HG03378 (cell line): ENCODE data around the gene SCART1.
"Not testable (repeated sequence)": the region's sequence is repeated elsewhere in the genome, so short reads cannot be mapped to it uniquely, and the experiment has no call there.

ENCODE experiments used
- ATAC-seq: cut with Tn5 transposase; IDR thresholded peaks from one replicate; pipeline ENCODE4 v1.9.1; 2021; ENCODE audit warnings: mild to moderate bottlenecking, moderate library complexity; ENCODE audit not compliant: unreplicated experiment

The SCART1 gene

DNA sequence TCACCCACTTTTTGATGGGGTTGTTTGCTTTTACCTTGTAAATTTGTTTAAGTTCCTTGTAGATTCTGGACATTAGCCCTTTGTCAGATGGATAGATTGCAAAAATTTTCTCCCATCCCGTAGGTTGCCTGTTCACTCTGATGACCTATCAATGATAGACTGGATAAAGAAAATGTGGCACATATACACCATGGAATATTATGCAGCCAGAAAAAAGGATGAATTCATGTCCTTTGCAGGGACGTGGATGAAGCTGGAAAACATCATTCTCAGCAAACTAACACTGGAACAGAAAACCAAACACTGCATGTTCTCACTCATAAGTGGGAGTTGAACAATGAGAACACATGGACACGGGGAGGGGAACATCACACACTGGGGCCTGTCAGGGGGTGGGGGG, 15.5 kb downstream of the SCART1 start:
- not testable (repeated sequence) for ATAC-seq

DNA sequence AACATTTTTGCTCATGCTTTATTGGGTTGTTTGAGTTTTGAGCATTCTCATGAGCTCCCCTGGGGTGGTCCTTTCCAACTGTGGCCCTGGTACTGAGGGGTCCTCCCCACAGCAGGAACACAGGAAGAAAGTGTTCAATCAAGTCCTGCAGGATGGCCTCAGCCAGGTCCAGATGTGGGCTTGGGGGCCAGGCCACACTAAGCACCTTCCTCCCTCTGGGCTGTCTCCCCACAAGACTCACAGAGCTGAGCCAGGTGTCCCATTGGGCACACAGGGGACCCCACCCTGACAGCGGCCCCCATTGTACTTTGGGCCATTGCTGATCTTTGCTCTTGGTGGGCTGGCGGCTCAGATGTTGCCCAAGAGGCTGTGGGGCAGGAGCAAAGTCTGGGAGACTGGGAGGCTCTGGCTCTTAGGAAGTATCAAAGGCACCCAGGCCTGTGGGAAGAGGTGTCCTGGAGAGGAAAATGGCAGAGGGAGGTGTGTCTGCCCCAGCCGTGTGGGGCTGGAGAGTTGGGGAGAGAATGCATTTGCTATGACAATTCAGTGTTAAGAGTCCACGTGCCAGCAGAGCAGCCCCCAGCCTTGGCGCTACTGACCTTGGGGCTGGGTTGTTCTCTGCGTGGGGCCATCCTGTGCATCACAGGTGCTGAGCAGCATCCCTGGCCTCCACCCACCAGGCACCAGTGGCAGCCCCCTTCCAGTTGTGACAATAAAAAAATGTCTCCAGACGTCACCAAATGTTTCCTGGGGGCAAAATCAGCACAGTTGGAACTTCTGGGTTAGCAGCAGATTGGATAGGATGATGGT, 17.8 kb downstream of the SCART1 start:
- ATAC-seq: no peak

DNA sequence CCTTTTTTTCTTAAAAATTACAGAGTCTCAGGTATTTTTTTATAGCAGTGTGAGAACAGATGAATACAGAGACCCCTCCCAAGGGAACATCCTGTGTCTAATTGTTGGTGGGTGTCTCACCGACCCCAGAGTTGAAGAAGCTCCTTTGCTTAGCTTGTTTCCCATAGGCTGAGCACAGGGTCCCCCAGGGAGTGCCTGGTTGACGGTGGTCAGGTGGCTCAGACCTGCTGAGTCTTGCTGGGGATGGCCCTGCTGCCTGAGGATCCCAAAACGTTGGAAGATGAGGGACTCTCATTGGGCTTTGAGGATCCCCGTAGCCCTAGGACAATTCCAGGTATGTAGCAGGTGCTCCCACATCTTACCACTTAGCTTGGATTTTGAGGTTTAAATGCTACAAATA, 19.5 kb downstream of the SCART1 start:
- ATAC-seq: no peak

DNA sequence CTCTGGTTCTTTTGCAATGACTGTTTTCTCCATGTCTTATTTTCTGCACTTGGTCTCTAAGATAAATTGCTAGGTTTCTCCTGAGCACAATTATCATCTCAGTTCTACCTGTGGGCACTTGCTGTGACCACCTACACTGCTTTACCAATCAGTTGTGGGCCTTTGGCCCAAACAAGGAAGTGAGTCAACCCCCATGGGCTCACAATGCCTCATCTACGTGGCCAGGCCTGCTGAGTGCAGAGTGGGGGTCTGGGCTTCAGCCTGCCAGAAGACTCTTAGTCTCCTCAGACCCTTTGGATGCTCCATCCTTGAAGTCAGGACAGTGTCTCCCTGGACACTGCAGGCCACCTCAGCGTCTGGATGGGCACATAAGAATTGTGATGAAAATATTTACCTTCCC, 20.3 kb downstream of the SCART1 start:
- no peak for ATAC-seq

DNA sequence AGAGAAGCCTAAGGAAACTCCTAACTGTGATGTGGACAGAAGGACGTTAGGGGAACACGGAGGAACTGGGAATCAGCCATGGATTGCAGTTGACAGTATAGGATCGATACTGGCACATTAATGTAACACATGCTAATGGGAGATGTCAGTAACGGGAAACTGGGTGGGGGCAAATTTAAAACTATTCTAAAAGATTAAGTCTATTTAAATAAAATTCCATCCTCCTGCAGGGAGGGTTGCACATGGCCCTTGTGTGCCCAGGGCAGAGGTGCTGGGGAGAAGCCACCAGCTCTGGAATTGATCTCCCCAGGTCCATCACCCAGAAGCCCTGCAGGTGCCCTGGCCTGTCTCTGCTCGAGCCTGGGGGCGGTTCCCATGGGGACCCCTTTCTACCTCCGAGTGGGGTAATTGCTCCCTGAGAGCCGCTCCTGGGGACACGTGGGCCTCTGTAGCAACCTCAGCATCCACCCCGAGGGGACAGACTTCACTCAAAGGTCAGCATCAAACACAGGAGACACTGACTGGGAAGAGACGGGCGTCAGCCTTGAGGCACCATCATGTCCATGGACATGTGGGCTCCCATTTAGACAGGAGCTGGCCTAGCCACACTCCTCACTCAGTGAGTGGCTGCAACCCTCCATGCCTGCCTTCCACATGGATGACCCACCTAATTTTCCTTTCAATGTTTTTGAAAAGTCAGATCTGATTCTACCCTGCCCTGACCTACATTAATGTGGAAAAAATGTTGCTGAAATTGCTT, 21.1 kb downstream of the SCART1 start:
- ATAC-seq: no peak

DNA sequence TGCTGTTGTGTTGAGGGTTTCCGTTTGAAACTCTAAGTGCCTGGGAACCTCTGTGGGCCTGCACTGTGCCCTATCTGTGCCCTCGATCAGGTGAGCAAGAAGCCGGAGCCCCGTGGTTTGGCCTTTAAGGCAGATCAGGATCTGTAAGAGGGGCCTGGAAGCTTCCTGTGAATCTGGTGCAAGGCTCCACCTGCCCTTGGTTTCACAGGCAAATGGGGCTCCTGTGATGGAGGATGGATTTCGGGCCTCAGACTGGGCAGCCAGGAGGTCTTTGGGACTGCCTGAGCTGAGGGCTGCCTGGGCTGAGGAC, 21.6 kb downstream of the SCART1 start:
- ATAC-seq: no peak

DNA sequence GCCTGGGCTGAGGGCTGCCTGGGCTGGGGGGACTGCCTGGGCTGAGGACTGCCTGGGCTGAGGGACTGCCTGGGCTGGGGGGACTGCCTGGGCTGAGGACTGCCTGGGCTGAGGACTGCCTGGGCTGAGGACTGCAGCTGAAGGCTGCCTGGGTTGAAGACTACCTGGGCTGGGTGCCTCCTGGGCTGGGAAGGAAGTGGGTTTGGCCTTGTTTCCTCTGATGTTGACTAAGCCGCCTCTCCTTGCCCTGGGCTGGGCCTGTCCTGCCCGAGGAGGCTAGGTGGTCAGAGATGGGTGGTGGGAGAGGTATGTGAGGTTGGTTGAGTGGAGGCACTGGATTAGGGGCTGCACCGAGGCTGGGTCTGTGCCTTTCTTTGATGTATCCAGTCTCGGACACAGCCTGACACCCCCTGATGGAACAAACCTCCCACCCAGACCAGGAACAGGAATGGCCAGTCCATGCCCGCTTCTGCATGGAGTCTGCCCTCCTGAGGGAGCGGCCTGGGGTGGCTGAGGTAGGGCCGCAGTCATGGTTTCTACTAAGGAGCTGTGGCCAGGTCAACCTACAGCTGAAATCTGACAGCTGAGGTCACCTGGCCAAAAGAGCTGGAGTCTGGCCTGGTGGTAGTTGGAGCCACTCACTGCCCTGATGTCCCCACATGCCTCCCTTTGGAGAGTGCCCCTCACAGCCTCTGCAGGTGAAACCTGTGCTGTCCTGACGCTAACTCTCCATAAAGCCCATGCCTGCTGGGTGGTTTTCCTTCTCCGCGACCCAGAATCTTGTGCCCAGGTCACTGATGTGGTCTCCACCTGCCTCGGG, 22.3 kb downstream of the SCART1 start:
- no peak for ATAC-seq

DNA sequence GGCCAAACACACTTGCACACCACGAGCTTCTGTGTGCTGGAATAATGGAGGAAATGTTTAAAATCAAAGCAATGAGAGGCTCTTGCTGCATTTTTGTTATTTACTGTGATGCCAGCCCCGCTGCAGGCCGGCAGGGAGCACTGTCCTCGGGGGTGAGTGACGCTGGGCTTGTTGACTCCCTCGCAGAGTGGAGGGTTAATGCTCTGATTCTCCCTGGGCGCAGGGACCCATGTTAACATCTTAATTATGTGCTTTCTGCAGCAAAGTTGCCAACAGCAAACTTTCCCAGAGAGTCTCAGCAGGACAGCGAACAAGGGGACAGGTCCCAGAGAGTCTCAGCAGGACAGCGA, 22.9 kb downstream of the SCART1 start:
- no peak for ATAC-seq

DNA sequence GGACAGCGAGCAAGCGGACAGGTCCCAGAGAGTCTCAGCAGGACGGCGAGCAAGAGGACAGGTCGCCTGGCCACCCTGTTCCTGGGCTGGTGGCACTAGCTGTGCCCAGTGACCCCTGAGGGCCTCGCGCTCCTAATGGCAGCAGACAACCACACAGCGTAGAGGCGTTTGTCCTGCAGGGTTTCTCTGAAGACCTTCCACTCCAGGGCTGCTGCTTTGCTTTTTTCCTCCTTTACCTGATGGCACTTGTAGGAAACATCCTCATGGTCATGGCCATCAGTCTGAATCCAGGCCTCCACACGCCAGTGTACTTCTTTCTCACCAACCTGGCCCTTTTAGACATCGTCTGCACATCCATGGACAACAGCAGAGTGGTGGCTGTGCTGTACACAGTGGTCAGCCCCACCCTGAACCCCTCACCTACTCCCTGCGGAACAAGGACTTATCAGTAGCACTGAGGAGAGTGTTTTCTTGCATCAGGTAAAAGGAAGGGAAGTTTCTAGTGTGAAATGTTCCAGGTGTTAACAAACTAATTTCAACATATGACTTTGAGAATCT, 27.4 kb downstream of the SCART1 start:
- ATAC-seq: no peak

DNA sequence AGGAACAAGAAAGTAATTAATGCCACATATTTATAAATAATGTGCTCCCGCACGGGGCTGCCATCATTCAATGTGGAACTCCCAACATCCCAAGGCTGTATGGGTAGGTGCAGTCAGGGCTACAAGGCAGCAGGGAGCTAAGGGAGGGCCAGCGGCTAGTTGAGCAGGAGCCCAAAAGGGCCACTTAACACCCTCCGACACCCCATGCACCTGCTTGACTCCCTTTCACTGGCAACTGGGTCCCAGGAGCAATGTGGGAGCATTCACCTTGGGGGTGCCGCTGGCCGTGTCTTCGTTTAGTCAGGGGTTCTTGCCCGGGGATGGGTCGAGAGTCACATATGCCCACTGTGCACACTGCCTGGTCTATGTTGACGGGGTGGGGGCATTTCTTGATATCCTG, 27.9 kb downstream of the SCART1 start:
- ATAC-seq: no peak

DNA sequence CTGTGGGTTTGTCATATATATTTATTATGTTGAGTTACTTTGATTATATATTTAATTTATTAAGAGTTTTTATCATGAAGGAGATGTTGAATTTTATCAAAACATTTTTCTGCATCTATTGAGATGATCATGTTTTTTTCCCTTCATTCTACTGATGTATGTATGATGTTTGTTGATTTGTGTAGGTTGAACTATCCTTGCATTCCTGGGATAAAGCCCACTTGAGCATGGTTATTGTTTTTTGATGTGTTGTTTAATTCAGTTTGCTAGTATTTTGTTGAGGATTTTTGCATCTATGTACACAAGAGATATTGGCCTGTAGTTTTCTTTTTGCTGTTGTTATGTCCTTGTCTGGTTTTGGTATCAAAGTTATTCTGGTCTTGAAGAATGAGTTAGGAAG, 31.1 kb downstream of the SCART1 start:
- ATAC-seq: no peak

DNA sequence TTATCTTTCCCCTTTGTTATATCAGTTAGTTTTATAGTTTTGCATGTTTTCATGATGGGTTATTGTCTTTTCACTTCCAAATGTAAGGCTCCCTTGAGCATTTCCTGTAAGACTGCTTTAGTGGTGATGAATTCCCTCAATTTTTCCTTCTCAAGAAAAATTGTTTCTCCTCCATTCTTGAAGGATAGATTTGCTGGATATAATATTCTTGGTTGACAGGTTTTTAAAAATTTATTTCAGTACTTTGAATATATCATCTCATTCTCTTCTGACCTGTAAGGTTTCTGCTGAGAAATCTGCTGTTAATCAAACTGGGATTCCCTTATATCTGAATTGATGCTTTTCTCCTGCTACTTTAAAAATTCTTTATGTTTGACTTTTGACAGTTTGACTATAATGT, 33.3 kb downstream of the SCART1 start:
- no peak for ATAC-seq

DNA sequence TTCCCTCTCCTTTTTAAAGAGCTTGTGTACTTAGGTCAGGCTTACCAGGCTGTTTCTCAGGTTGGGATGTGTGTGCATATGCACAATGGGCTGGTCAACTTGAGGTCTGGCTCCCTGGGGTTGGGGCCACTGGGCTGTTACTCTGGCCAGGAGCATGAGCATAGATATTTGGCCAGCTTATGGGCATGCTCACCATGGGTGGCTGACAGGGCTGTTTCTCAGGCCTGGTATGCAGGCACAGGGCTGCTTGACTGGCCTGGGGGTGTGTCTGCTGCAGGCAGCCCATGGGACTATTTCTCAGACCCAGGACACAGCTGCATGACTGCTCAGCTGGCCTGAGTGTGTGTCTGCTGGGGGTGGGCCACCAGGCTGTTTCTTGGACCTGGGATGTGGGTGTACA, 34.6 kb downstream of the SCART1 start:
- ATAC-seq: no peak

DNA sequence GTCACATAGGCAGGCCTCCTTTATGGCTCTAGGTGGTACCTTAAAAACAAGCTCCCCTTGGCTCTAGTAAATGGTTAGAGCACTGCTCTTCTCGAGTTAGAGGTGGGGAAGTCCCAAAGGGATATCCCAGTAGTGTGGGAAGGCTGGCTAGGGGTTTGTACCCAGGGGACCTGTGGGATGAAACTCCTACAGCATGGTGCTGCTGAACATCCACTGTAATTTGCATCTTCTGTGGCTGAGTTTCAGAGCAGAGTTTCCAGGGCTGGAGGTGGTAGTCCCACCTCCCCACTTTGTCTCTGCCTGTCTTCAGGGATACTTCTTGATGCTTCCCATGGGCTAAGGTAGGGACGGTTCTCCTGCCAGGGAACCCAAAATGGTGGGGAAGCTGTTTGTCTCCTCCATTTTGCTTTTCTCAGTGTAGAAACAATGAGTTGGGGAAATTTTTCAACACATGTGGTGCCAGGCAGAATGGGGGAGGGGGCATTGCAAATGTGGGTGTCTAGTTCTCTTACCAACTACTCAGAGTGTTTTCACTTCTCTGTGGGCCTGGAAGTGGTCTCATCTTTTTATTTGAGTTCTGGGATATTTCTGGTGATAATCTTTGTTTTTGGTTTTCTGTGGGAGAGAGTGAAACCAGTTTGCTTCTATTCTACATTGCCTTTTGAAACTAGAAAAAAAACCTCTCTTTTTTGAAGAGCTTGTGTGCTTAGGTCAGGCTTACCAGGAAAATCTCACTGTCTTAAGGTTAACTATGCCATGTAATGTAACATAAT, 36.3 kb downstream of the SCART1 start:
- ATAC-seq: peak; percentile 57

DNA sequence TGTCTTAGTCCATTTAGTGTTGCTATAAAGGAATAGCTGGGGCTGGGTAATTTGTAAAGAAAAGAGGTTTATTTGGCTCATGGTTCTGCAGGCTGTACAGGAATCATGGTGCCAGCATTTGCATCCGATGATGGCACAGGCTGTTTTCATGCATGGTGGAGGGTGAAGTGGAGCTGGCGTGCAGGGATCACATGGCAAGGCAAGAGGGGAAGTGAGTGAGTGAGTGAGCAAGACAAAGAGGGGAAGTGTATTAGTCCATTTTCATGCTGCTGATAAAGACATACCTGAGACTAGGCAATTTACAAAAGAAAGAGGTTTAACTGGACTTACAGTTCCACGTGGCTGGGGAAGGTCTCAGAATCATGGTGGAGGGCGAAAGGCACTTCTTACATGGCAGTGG, 39.8 kb downstream of the SCART1 start:
- ATAC-seq: not testable (repeated sequence)

DNA sequence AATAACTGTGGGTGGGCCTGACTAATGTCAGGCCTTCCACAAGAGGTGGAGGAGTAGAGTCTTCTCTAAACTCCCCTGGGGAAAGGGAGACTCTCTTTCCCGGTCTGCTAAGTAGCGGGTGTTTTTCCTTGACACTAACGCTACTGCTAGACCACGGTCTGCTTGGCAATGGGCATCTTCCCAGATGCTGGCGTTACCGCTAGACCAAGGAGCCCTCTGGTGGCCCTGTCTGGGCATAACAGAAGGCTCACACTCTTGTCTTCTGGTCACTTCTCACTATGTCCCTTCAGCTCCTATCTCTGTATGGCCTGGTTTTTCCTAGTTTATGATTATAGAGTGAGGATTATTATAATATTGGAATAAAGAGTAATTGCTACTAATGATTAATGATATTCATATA, 43.6 kb downstream of the SCART1 start:
- not testable (repeated sequence) for ATAC-seq

DNA sequence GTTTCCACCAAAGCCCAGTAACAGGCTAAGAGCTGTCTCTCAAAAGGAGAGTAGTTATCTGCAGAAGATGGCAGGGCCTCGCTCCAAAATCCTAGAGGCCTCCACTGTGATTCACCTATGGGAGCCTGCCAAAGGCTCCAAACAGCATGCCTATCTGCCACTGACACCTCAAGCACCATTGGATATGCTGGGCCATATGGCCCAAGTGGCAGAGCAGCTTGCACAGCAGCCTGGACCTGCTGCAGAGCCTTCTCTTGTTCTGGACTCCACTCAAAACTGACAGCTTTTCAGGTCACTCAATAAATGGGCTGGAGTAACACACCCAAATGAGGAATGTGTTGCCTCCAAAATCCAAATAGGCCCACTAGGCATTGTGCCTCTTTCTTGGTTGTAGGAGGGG, 45.4 kb downstream of the SCART1 start:
- ATAC-seq: not testable (repeated sequence)

DNA sequence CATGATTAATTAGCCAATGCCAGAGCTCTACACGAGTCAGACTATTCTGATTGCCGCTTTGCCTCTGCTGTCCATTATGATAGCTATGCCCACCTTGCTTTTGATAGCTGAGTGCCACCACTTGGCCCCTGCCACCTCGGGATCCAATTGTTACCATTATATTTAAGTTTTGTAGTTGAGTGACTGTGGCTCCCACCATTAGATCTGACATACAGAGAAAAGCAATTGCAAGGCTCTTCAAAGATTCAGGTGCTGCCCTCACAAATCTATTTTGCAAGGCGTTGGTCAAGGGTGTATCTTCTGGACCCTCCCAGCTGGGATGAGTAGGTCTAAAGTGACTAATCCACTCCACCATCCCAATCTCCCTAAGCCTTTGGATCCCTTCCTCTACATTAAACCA, 47.2 kb downstream of the SCART1 start:
- not testable (repeated sequence) for ATAC-seq

DNA sequence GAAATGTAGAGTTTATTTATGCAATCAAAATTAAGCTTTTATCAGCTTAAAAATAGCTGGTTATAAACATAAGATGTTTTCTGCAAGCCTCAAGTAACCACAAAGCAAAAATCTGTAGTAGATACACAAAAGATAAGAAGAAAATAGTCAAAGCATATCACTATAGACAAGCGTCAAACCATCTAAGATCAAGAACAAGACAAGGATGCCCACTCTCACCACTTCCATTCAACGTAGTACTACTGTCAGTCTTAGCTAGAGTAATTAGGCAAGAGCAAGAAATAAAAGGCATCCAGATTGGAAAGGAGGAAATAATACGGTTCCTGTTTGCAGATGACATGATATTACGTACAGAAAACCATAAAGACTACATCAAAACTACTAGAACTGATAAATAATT, 56.0 kb downstream of the SCART1 start:
- ATAC-seq: no peak

DNA sequence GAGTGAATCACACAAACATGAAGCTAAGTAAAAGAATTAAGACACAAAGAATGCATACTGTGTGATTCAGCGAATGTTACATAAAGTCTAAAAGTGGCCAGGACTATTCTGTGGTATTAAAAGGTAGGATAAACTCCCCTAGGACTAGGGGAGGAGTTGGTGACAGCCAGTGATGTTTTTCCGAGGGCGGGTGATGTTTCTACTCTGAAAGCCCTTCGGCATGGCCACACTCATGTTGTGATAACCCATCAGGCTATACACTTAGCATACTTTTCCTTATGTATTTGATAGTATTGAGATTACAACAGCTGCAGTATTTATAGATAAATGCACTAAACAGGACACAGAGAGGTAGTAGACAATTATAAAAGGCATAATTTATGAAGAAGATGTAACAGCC, 57.7 kb downstream of the SCART1 start:
- ATAC-seq: no peak
